ENCODE results near the gene PHACTR4.

- TF ChIP-seq CTCF (IDR thresholded peaks at IDR 0.05) (no peak), POLR2A (IDR thresholded peaks at IDR 0.05) (no peak)
These were observed 130.0 kb downstream of the PHACTR4 start for GRCh38 chr1:28499553-28499952.

All from adrenal gland (tissue), 5 donors.